GM23338 (cell line): ENCODE measurements around the gene UPK1B.

Experiments
- CREB1 ChIP-seq: fragments of 250-450 bp; sonication (Bioruptor Pico); IDR thresholded peaks from 2 replicates; pipeline ENCODE4 v1.5.0; 2020; ENCODE audit warnings: low read depth, mild to moderate bottlenecking, moderate library complexity
- EZH2 ChIP-seq: fragments of 200-600 bp; sonication (generic); IDR thresholded peaks from one replicate; pipeline ENCODE4 v1.8.0; 2017; ENCODE audit warnings: antibody characterized with exemption, mild to moderate bottlenecking, low read depth; ENCODE audit not compliant: unreplicated experiment
- EZH2phosphoT487 ChIP-seq: fragments of 200-600 bp; sonication (generic); IDR thresholded peaks from one replicate; pipeline ENCODE4 v1.8.1; 2018; ENCODE audit warnings: antibody characterized with exemption; ENCODE audit not compliant: unreplicated experiment
- JUNB ChIP-seq: IDR thresholded peaks from one replicate; pipeline ENCODE4 v1.6.1; 2016; ENCODE audit warnings: antibody characterized with exemption; ENCODE audit not compliant: unreplicated experiment
- NANOG ChIP-seq: IDR thresholded peaks from 2 replicates; pipeline ENCODE4 v1.6.1; 2016; ENCODE audit warnings: antibody characterized with exemption, borderline replicate concordance
- POLR2AphosphoS5 ChIP-seq: IDR thresholded peaks from 2 replicates; pipeline ENCODE4 v1.6.1; 2016; ENCODE audit warnings: antibody characterized with exemption, low read depth
- ZNF114 ChIP-seq: fragments of 250-450 bp; sonication (Bioruptor Pico); IDR thresholded peaks from 2 replicates; pipeline ENCODE4 v1.5.0; 2020; ENCODE audit warnings: mild to moderate bottlenecking, moderate library complexity
- ZNF331 ChIP-seq: fragments of 250-450 bp; sonication (Bioruptor Pico); IDR thresholded peaks from 2 replicates; pipeline ENCODE4 v1.5.0; 2020; ENCODE audit warnings: low read depth, mild to moderate bottlenecking, moderate library complexity
- TF ChIP-seq, protein P1 (sequence below), 2 experiments: fragments of 200-600 bp in 1 of 2; sonication (generic) in 1 of 2; conservative IDR thresholded peaks; 2 replicates each; pipeline versions ENCODE4 v1.5.1 to v1.6.1; 2016 to 2017; ENCODE audit warnings: antibody characterized with exemption in 2 of 2, low read depth in 2 of 2, mild to moderate bottlenecking in 2 of 2, moderate library complexity in 1 of 2
- TF ChIP-seq, protein P2 (sequence below): IDR thresholded peaks from one replicate; pipeline ENCODE4 v1.6.1; 2018; ENCODE audit warnings: antibody characterized with exemption; ENCODE audit not compliant: unreplicated experiment
- TF ChIP-seq, protein P3 (sequence below): IDR thresholded peaks from 2 replicates; pipeline ENCODE4 v1.6.1; 2016; ENCODE audit warnings: antibody characterized with exemption
- TF ChIP-seq, protein P4 (sequence below): fragments of 250-450 bp; sonication (Bioruptor Pico); IDR thresholded peaks from 2 replicates; pipeline ENCODE4 v1.5.0; 2020; ENCODE audit warnings: mild to moderate bottlenecking, moderate library complexity

DNA sequence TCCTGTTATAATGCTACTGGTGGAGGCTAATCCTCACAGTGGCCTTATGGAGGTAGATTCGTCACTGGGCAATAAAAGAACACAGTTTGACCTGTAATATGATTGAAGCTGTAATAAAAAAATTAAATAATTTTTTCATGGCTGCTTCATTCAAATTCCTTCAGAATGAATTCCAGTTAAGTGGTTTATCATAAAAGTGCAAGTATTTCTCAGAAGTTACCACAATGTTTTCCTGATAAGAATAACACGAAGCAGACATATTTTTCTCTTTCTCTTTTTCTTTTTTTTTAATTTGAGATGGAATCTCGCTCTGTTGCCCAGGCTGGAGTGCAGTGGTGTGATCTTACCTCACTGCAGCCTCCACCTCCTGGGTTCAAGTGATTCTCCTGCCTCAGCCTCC is 51.7 kb downstream of the UPK1B start:
- TF ChIP-seq, protein P1, sequence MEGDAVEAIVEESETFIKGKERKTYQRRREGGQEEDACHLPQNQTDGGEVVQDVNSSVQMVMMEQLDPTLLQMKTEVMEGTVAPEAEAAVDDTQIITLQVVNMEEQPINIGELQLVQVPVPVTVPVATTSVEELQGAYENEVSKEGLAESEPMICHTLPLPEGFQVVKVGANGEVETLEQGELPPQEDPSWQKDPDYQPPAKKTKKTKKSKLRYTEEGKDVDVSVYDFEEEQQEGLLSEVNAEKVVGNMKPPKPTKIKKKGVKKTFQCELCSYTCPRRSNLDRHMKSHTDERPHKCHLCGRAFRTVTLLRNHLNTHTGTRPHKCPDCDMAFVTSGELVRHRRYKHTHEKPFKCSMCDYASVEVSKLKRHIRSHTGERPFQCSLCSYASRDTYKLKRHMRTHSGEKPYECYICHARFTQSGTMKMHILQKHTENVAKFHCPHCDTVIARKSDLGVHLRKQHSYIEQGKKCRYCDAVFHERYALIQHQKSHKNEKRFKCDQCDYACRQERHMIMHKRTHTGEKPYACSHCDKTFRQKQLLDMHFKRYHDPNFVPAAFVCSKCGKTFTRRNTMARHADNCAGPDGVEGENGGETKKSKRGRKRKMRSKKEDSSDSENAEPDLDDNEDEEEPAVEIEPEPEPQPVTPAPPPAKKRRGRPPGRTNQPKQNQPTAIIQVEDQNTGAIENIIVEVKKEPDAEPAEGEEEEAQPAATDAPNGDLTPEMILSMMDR (conservative IDR thresholded peaks at IDR 0.05; ENCODE audit: low read depth in 2 of 2), result no peak
- TF ChIP-seq POLR2AphosphoS5 (no peak), CREB1 (no peak), EZH2 (no peak), ZNF114 (CRISPR knock-in tag) (no peak), EZH2phosphoT487 (no peak), JUNB (no peak), ZNF331 (no peak), NANOG (no peak)
- TF ChIP-seq, protein P2, sequence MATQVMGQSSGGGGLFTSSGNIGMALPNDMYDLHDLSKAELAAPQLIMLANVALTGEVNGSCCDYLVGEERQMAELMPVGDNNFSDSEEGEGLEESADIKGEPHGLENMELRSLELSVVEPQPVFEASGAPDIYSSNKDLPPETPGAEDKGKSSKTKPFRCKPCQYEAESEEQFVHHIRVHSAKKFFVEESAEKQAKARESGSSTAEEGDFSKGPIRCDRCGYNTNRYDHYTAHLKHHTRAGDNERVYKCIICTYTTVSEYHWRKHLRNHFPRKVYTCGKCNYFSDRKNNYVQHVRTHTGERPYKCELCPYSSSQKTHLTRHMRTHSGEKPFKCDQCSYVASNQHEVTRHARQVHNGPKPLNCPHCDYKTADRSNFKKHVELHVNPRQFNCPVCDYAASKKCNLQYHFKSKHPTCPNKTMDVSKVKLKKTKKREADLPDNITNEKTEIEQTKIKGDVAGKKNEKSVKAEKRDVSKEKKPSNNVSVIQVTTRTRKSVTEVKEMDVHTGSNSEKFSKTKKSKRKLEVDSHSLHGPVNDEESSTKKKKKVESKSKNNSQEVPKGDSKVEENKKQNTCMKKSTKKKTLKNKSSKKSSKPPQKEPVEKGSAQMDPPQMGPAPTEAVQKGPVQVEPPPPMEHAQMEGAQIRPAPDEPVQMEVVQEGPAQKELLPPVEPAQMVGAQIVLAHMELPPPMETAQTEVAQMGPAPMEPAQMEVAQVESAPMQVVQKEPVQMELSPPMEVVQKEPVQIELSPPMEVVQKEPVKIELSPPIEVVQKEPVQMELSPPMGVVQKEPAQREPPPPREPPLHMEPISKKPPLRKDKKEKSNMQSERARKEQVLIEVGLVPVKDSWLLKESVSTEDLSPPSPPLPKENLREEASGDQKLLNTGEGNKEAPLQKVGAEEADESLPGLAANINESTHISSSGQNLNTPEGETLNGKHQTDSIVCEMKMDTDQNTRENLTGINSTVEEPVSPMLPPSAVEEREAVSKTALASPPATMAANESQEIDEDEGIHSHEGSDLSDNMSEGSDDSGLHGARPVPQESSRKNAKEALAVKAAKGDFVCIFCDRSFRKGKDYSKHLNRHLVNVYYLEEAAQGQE, result no peak
- TF ChIP-seq, protein P3, sequence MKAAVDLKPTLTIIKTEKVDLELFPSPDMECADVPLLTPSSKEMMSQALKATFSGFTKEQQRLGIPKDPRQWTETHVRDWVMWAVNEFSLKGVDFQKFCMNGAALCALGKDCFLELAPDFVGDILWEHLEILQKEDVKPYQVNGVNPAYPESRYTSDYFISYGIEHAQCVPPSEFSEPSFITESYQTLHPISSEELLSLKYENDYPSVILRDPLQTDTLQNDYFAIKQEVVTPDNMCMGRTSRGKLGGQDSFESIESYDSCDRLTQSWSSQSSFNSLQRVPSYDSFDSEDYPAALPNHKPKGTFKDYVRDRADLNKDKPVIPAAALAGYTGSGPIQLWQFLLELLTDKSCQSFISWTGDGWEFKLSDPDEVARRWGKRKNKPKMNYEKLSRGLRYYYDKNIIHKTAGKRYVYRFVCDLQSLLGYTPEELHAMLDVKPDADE, result no peak
- TF ChIP-seq, protein P4, sequence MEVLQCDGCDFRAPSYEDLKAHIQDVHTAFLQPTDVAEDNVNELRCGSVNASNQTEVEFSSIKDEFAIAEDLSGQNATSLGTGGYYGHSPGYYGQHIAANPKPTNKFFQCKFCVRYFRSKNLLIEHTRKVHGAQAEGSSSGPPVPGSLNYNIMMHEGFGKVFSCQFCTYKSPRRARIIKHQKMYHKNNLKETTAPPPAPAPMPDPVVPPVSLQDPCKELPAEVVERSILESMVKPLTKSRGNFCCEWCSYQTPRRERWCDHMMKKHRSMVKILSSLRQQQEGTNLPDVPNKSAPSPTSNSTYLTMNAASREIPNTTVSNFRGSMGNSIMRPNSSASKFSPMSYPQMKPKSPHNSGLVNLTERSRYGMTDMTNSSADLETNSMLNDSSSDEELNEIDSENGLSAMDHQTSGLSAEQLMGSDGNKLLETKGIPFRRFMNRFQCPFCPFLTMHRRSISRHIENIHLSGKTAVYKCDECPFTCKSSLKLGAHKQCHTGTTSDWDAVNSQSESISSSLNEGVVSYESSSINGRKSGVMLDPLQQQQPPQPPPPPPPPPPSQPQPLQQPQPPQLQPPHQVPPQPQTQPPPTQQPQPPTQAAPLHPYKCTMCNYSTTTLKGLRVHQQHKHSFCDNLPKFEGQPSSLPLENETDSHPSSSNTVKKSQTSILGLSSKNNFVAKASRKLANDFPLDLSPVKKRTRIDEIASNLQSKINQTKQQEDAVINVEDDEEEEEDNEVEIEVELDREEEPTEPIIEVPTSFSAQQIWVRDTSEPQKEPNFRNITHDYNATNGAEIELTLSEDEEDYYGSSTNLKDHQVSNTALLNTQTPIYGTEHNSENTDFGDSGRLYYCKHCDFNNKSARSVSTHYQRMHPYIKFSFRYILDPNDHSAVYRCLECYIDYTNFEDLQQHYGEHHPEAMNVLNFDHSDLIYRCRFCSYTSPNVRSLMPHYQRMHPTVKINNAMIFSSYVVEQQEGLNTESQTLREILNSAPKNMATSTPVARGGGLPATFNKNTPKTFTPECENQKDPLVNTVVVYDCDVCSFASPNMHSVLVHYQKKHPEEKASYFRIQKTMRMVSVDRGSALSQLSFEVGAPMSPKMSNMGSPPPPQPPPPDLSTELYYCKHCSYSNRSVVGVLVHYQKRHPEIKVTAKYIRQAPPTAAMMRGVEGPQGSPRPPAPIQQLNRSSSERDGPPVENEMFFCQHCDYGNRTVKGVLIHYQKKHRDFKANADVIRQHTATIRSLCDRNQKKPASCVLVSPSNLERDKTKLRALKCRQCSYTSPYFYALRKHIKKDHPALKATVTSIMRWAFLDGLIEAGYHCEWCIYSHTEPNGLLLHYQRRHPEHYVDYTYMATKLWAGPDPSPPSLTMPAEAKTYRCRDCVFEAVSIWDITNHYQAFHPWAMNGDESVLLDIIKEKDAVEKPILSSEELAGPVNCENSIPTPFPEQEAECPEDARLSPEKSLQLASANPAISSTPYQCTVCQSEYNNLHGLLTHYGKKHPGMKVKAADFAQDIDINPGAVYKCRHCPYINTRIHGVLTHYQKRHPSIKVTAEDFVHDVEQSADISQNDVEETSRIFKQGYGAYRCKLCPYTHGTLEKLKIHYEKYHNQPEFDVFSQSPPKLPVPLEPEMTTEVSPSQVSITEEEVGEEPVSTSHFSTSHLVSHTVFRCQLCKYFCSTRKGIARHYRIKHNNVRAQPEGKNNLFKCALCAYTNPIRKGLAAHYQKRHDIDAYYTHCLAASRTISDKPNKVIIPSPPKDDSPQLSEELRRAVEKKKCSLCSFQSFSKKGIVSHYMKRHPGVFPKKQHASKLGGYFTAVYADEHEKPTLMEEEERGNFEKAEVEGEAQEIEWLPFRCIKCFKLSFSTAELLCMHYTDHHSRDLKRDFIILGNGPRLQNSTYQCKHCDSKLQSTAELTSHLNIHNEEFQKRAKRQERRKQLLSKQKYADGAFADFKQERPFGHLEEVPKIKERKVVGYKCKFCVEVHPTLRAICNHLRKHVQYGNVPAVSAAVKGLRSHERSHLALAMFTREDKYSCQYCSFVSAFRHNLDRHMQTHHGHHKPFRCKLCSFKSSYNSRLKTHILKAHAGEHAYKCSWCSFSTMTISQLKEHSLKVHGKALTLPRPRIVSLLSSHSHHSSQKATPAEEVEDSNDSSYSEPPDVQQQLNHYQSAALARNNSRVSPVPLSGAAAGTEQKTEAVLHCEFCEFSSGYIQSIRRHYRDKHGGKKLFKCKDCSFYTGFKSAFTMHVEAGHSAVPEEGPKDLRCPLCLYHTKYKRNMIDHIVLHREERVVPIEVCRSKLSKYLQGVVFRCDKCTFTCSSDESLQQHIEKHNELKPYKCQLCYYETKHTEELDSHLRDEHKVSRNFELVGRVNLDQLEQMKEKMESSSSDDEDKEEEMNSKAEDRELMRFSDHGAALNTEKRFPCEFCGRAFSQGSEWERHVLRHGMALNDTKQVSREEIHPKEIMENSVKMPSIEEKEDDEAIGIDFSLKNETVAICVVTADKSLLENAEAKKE (CRISPR knock-in tag), result no peak
